IPS-NIHi11 (cell line): ENCODE data around the gene PAN3.

ENCODE experiments used
- DNase-seq: peaks from one replicate; pipeline ENCODE4 v3.0.0; 2012; ENCODE audit warnings: mixed read lengths, low spot score

PAN3 gene

DNA sequence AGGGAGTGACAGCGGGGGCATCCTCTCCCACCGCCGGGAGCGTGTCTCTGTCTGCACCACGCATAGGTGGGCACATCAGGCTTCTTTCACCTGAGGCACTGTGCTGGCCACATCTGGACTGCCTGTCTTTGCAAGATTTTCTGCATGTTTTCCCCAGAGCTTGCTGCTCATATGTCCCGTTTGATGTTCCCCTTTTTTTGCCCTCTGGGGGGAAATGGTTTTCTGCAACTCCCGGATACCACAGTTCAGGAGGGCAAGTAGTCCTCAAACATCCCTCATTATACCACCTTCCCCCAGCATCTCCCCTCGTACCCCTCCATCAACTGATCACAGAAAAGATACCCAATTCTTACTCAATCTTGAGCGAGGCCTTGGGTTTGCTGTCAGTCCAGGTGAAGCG lies 168.0 kb downstream of the PAN3 start:
- DNase-seq: no peak

DNA sequence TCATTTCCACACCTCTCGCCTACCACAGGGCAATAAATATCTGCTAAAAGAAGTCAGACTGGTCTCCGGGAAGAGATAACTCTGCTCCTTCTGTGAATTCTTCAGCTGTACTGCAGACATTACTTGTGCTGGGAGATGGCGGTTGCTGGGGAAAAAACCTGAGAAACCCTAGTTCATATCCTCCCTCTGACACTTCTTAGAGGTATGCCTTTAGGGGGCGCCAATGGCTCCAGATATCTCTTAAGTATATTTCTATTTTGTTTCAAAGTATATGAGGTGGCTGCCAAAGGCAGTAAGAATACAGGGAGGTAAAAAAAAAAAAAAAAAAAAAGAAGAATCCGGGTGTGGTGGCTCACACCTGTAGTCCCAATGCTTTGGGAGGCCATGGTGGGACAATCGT lies 175.2 kb downstream of the PAN3 start:
- peak; percentile 40 for DNase-seq

DNA sequence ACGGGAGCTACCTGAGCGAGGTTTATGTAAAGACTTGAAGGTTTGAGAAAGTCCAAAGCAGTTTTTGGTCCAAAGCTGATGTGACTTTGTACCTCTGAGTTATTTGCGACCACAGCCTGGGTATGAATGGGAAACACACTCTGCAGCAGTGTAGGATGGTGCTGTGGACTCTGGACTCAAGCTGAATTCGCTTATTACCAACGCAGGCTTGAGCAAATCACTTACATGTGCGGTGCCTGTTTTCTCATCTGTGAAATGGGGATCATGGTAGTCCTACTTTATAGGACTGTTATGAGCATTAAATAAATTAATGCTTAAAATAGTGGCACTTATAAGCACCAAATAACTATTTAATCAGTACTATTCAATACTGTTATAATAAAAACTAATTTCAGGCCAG lies 176.5 kb downstream of the PAN3 start:
- no peak for DNase-seq

DNA sequence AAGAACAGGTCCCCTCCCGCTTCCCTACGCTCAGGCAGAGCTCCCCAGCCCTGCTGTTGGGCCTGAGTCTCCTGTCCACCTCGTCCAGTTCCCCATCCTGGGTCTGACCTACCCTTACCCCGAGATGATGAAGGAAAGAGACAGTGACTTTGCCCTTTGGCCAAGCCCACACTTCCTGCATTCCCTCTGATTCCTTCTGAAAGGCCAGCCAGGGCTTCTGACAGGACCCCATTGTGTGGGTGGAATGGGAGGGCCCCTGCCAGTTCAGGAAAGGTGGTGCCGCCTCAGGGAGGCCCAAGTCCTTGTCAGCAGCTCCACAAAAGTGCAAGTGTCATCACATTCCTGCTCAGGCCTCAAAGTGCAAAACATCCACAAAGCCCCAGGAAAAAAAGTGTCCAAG lies 177.8 kb downstream of the PAN3 start:
- no peak for DNase-seq

DNA sequence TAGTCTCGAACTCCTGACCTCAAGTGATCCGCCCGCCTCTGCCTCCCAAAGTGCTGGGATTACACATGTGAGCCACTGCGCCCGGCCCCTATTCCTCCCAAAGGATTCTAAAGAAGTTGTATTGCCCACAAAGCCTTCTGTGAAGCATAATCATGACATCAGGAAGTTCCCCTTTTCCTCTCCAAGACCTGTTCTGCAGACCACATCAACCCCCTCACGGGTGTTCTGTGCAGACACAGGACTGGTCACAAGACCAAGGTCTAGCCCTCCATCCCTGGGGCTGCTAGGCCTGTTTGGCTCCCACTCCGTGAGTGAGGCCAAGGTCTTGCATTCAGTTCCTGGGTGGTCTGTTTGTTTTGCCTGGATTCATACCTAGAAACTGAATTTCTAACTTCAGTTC lies 178.5 kb downstream of the PAN3 start:
- DNase-seq: no peak

DNA sequence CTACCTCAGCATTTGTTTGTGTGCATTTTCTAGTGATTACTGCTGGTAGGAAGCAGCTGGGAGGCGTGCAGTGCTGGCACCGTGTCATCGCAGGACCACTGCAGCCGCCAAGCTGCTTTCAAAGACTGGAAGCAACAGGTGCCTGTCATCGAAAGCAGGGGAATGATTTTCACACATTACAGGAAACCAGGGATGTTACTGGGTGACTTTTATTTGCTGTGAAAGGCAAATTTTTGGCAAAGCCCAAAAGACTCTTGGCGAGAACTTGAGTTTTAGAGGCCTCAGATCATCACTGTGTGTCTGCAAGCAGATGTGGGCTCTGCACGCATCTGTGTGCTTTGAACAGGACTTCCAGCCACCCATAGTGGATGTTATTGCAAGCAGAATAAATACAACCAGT lies 180.2 kb downstream of the PAN3 start:
- DNase-seq: no peak

DNA sequence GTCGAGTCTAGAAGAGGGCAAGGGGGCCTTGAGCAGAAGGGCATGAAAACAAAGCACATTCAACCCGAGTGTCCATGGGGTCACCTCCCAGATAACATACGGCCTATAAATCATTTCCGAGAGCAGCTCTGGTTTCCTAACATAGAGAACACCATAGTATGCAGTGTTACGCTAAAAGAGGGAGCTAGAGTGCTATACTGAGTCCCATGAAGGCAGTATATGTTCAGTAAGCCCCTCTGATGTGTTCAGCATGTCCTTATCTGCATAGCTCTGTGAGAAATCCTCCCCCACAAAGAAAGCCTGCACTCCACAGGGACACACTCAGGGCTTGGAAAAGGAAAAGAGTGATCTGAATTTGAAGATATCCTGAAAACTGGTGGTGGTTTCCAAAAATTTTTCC lies 181.2 kb downstream of the PAN3 start:
- DNase-seq: no peak

DNA sequence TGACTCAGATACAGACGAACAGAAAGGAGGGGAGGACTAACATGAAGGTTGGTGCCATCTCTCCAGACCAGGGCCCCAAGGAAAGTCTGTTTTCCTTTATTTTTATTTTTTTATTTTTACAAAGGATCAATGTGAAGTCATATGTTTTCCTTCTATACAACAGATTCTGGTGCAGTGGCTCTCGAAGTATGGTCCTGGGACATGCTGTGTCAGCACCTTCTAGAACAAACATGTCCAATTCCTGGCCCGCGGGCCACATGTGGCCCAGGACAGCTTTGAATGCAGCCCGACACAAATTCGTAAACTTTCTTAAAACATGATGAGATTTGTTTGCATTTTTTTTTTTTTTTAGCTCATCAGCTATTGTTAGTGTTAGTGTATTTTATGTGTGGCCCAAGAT lies 181.9 kb downstream of the PAN3 start:
- no peak for DNase-seq

DNA sequence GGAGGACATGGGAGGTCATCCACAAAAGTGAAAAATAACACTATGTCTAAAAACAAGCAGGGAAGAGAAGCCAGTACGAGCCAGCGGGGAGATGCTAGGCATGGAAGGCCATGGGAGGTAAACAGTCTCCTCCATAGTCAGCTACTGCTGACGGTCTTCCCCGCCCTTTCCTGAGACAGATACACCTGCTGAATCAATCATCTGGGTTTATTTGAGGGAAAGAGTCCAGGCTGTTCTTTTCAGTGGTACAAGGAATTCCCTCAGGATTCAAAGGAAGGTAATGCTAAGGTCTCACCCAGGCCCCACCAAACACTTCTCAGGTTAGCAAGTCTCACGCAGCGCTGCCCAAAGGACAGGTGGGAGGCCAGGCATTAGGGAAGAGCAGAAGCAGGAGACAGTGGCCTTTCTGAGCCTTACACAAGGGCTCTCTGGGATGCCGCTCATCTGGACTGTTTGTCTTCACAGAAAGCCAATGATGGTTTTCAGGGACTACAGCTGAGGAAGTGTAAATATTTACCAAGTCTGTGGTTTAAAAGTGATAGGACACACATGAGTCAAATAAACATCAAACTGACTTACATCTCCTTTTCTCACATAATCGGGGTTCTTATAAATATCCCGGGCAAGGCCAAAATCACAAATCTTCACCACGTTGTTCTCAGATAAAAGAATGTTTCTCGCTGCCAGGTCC lies 182.7 kb downstream of the PAN3 start:
- DNase-seq: no peak

DNA sequence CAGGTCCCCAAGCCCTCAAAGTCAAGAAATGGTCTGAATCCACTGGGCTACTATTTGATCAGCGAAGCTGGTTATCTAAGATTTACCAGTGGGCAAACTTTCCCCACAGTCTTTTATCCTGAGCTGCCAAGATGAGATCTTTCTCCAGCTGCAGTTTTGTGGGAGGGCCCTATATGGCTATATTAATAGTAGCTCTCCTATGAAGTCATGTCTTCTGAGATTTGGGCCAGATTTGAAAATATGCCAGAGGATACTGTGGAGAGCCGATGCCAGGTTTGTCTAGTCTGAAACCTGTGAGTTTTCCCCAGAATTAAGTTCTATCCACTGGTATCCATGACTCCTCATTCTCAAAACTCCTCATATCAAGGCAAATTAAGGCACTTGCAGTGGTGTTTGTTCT lies 183.4 kb downstream of the PAN3 start:
- DNase-seq: no peak

DNA sequence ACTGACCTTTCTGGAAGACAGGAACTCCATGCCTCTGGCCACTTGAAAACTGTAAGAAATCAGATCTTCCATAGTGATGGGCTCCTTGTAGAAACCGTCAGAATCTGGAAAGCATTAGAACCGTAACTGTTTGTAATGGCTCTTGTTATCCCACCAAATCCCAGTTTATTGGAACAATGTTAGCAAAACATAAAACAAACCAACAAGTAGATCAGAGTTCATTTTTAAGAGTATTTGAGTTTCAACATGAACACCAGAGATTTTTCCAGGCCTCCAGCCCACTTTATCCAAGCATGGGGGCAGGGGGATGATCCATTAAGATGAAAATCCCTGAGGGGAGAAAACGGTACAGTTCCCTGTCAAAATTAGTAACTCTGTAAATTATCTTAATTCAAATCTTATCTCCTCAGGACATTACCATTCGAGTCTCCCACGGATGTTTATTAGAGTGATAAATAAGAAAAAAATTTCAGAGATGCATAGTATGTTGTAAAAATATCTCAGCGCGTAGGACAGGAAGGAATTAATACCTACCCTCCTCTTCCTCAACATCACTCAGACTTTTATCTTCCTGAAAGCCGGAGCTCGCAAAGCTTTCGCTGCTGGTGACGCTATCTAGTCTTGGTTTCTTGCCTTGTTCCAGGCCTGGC lies 184.0 kb downstream of the PAN3 start:
- no peak for DNase-seq

DNA sequence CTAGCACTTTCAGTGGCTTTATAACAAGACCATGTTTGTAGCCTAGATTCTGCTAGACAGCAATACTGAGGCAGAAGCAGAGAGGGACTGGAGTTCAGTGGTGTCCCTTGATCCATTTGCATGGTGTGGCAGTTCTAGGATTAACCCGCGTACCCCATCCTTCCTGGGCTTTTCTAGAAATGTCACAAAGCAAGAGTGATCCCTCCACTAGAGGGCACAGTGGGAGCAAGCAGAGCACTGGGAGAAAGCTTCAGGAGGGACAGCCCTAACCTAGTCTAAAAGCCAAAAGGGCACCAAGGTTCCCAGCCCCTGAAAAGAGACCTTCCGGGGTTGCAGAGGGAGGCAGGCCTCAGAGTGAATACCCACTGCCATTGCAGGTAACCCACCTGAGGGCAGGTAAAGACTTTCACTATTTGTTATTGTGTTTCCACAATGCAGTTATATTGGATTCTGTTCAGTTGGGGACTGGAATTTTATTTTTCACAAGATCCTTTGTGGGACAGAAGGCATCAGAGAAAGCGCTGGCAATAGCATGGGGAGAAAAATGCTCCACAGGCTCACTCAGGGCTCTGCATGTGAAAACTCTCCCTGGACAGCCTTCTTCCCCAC lies 185.9 kb downstream of the PAN3 start:
- peak; percentile 86 for DNase-seq

DNA sequence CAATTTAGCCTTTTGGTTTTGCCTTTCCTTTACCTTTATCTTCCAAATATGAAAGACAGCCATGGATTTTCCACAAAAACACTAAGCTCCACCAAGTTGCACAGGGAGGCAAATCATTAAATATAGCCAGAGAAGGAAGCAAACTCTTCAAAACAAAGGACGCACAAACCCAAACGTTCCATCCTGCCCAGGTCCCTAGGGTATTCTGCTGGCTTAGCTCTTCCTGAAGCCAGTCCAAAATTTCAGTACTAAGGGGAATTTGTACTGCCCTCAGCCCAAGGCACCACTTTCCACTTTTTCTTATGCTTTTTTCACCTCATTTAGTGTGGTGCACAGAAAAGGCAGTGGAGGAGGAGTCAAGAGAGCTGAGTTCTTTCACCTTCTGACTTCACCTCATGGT lies 186.7 kb downstream of the PAN3 start:
- no peak for DNase-seq

DNA sequence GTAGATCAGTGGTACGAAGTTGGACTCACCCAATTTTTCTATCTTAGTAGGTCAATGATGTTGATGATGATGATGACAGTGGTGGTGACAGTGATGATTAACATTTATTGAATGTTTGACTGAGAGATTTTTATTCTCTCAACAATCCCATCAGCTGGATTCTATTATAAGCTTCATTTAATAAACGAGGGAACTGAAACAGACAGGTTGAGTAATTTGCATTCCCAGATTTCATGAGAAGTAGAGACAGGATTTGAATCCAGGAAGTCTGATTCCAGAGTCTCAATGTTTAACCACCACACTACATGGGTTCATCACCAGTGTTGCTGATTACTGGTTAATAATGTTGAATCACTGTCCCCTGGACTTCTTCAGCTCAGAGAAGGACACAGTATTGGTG lies 187.7 kb downstream of the PAN3 start:
- no peak for DNase-seq

DNA sequence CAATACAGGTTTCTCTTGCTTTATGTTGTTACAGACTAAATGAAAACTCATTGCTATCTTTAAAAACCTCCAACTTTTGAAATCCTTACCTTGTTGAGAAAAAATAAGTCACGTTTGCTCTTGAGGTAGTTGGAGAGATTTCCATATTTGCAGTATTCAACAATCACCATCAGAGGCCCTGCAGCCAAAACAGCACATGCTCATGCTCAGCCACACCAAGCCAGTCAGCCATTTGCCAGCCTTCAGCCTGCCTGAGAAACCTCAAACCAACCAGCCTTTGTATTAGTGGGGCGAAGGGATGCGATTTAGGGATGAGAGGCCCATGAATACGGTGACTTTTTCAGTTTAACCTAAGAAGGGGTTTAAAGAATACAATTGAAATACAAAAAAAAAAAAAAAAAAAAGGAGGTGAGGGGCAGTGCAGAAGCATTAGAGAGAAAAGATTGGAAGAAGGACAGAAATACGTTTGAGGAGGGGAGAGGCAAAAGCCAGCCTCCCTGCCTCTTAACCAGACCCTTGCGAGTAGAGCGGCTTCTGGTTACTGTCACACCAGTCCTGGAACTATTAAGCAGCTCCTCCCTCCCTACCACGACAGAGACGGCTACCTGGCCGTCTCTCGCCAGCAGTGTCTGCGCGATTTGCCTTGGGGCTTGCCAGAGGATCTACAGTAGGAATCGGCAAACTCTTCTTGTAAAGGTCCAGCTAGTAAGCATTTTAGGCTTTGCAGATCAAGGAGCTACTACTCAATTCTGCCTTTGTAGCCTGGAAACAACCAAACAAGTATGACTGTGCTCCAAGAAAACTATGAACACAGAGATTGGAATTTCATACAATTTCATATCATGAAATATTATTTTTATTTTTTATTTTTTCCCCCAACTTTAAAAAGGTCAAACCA lies 189.3 kb downstream of the PAN3 start:
- DNase-seq: no peak

DNA sequence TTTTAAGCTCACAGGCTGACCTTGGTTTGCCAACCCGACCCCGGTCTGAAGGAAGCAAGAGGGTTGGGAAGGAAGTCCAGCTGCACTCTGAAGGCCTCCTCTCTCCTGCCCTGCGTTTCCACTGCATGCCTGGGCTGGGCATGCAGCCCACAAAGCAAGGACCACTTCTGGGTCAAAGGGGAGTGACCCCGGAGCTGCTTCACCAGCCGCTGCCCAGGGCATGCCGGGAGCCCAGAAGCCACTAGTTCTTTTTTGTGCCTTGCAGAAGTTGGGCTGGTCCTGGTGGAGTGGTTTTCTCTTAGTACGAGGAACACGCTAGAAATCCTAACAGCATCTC lies 189.9 kb downstream of the PAN3 start:
- DNase-seq: no peak

DNA sequence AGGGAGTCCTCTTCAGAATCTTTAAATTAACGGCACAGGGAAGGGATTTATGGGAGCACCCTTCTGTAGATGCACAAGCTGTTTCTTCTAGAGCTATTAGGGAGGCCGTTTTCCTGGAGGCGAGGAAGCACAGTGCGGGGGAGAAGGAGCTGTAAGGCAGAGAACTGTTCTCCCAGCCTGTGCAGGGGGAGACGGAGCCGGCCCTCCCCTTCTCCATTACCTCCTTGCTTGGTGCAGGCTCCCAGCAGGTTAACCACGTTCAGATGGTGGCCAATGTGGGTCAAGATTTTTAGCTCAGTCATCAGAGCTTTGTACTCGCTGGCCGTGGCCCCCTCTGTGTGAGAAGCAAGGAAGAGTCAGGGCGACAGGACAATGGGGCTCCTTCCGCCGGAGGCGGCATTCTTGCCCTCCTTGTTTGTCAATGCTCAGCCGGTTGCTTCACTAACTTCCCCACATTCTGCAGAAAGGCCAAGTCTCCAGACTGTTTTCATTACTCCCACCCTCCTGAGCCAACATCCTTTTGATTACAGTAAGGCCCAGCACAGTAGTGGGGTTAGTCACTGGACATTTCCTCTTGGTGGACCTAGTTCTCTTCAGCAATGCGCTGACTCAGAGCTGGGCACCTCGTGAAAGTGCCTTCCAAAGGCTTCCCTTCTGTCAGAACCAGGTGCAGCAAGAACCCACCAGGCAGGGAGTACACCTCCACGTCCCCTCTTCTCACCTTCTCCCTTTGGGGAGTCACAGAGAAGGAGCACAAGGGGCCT lies 191.2 kb downstream of the PAN3 start:
- no peak for DNase-seq

DNA sequence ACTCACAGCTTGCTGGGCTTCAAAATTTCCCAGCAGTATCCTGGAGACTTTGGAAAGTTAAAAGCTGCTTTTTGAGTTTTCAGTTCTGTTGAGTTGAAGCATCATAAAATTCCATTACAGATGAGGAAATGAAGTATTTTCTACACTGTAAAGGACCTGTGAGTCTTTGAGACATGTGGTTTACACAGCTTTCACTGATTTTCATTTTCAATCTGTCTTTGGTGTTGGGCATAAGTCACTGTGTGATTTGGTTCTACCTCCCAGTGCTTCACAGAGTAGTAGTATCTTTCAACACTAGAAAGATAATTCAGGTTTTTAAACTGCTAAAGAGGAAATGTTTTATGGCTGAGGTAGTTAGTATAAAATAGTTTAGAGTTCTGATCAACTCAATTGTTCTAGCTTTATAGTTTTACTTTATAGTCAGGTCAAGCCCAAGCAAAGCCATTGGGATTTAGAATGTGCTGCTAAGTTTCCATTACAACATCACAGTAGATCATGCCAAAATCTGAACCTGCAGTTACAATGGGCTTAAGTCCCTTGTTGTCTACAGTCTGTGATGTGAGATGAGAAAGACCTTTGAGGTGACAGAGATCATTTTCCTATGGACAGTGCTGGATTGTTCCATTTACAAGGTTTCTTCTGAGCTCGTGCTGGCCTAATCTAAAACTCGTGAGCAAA lies 195.0 kb downstream of the PAN3 start:
- no peak for DNase-seq

DNA sequence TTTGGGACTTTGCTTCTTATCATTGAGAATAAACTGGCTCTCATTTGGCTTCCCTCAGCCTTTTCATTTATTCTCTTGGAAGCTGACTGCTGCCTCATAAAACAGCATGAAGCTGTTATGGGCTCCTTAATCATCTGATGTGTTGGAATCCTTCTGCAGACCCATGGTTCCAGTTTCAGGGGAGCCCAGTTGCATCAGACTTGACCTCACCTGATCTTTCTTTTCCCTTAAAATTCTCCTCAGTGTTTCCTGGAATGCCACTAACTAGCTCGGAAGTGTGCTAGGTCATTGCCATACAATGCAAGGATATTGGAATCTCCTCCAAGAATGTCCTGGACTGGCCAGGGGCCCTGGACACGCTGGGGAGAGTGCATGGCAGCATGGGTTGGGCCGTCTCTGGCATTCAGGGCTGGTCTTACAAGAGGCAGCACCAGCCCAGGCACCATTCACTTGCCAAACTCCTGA lies 197.9 kb downstream of the PAN3 start:
- no peak for DNase-seq

DNA sequence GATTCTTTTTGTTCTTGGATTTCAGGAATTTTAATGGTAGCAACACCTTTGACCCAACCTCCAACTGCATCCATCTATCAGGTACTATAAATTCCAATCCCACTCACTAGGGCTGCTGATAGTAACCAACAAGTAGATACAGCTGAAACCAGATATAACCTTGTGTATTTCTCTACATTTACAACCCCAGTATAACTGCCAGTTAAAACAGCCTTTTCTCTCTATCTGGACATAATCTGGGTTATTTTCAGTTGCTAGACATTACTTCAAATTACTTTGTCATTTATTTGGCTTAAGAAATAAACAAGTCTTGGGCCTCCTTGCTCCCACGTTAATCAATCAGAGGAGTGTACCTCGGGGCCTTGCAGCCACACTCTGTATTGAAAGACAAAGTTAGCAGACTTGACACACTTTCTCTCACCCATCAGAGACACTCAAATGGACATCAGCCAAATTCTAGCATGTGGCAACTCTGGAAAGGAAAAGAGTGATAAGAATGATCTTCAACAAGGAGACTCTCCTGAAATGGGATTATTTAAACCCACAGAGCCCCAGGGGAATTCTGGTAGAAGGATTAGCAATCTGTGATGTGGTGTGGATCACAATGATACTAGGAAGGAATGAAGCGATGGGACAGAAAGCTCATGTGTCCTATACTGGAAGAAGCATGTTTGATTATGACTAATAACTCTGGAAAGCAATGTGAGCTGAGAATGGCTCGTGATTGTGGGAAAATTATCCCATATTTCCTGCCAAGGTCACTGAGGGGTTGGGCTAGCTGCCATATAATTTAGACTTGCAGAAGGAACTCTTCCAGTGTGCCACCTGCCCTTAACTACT lies 199.0 kb downstream of the PAN3 start:
- no peak for DNase-seq
